HG03066 (cell line): ENCODE data around the gene SH3PXD2B.
A peak's percentile ranks its signal among the peaks of the same experiment; 100 is the strongest.

Source experiments
- ATAC-seq: cut with Tn5 transposase; IDR thresholded peaks from one replicate; pipeline ENCODE4 v1.9.1; 2021; ENCODE audit warnings: low read depth; ENCODE audit not compliant: unreplicated experiment

Gene SH3PXD2B

DNA sequence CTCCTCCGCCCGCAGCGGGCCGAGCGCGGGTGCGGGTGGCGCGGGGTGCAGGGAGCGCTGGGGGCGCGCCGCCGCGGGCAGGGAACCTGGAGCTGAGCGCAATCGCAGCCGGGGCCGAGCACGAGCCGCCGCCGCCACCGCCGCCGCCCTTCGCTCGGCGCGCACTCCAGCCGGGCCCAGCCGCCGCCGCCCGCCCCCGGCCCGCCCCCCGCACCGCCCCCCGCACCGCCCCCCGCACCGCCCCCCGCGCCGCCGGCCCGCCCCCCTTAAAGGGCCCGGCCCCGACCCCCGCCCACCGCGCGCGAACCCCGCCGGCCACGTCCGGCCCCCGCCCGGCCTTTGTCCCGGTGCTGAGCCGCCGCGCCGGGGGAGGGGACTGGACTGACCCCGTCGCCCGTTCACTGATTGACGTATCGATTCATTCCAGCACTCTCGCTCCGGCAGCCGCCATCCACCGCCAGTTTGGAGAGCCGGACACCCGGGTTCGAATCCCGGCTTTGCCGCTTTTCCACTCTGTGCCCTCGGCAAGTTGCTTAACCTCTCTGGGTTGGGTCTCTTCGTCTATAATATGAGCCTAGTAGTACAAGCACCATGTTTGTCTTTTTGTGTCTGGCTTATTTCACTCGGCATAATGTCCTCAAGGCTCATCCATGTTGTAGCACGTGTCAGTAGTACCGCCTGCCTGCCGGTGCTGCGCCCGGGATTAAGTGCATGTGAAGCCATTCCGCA lies at the start of gene SH3PXD2B:
TSS of gene SH3PXD2B (minus strand) at position 168 of the 729 bp plus-strand sequence. CDS start 173 bp downstream, outside the sequence.
- ATAC-seq: peak; percentile 56

DNA sequence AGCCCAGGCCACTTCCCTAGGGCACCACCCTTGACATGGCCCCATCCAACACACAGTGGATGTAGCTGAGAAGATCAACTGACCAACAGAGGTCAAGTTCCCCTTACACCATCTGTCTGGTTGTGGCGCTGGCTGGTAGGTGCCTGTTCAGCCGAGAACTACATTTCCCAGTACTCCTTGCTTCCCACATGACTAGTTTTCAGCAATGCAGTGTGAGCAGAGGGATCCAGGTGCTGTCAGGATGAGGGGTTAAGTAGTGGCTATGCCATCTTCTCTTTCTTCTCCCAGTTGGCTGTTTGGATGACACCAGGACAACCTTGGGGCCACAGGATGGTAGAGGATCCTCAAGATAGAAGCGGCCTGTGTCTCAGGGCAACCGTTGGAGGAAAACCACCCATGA lies 48.6 kb upstream of the SH3PXD2B start:
- ATAC-seq: no peak

DNA sequence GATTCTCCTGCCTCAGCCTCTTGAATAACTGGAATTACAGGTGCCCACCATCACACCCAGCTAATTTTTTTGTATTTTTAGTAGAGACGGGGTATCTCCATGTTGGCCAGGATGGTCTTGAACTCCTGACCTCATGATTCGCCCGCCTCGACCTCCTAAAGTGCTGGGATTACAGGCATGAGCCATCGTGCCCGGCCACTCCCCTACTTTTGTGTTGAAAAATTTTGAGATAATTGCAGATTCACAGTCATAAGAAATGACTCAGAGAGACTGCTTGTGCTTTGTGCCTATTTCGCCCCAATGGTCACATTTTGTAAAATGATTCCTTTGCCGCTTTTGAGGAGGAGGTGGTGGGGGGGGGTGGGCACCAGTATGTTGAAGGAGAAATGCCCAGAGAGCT lies 48.1 kb upstream of the SH3PXD2B start:
- no peak for ATAC-seq

DNA sequence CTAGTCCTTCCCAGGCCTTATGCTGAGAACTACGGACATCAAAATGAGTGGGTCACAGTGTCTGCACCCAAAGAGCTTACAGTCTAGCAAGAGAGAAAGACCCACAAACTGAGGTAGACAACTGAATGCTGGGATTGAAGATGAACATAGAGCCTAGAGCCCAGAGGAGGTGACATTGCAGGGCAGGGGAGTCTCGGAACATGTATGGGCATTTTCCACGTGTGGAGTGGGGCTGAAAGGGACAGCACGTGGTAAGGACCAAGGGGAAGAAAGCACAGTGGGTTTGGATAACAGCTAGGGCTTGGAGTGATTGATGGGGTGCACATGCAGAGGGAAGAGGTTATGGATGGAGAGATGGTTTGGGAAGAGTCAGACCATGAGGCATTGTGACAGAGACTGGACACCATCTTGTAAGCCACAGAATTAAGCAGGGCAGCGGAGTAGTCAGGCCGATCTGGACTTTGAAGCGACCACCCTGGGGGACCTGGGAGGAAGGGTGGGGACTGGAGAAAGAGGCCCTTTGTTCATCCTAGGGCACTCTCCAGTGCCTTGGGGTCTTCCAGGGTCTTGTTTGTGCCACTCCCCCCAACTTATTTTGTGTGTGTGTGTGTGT lies 47.5 kb upstream of the SH3PXD2B start:
- no peak for ATAC-seq

DNA sequence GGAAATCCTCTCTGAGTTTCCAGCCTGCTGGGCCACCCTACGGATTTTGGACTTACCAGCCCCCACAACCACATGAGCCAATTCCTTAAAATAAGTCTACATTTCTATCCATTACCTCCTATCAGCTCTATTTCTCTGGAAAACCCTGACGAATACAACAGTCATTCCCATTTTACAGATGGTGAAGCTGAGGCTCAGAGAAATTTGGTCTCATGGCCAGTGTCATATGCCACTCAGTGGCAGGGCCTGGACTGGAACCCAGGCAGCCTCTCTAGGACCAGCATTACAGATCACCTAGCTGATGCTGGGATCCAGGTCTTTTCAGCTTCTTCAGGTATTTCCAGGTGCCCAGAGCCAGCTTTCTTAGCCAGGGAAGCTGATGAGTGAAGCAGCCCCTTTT lies 45.0 kb upstream of the SH3PXD2B start:
- no peak for ATAC-seq

DNA sequence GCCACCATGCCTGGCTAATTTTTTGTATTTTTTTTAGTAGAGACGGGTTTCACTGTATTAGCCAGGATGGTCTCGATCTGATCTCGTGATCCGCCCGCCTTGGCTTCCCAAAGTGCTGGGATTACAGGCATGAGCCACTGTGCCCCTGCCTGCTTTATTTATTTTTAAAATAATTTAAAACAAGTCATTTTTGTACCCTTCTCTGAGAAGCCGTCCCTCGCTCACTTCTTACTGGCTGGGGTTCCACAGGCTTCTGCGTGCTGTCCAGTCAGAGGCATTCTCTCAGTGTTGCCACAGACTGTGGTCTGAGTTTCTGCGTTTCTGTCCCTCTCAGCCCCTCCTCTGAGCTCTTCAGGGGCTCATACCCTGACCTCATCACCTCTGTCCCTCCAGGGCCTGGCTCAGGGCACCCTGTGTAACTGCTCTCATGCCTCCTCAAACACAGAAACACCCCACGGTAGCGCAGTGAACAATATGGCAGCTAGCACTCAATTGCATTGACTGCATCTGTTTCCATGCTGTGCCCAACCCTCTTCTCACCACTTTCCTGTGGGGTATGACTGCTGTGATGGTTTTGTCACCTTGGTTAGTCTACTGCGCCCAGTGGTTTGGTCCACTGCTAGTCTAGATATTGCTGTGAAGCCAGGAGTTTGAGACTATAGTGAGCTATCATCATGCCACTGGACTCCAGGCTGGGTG lies 44.3 kb upstream of the SH3PXD2B start:
- ATAC-seq: no peak

DNA sequence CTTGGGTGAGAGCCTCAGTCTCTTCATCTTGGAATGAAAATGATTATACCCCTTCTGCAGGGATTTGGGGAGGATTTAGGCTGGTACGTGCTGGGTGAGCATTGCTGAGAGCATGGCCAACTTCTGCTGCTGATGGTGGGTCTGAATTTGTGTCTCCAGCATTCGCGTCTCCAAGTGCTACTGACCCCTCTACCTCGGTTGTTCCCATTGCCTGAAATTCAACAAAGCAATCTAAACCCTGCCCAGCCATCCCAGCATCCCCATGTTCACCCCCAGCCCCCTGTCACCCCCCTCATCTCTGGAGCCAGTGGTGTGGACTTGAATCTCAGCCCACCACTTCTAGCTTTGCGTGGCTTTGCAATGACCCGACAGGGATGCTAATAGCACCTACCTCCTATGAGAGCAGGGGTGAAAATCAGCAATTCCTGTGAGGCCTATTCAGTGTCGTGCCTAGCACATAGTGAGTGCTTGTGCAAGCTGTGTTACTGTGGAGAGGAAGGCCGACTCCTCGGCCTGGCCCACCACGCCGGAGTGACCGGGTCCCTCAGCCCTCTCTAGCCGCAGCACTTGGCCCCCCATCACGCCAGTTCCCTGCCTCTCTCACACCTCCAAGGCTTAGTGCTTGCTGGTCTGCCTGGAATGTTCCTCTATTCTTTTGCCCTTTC lies 43.4 kb upstream of the SH3PXD2B start:
- ATAC-seq: no peak

DNA sequence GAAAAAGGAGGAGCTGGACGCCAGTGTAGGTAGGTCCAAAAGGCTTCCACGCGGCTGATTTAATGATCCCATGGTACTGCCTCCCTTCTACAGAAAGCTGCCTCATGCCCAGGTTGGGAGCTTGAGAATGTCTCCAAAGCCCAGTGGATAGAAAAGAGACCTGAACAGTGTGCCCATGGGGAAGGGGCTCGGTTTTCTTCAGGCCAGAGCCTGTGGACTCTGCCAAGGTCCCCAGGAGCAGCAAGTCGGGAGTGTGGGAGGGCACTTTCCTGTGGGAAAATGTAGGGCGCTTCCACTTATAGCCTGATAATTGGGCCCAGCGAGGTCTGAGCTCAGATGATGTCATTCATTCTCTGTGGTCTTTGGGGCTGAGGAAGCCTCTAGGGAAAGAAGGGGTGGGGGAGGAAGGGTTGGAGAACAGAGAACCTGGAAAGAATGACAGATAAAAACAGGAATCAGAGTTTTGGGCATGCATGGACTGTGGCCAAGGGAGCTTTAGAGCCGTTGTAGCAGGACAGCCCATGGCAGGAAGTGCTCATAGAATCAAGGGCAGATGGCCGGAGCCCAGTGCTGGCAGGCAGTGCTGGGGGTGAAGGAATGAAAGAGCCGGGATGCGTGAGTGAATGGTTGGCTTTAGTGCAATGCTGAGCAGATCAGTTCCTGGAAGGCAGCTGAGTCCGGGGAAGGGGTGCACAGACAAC lies 42.5 kb upstream of the SH3PXD2B start:
- ATAC-seq: no peak

DNA sequence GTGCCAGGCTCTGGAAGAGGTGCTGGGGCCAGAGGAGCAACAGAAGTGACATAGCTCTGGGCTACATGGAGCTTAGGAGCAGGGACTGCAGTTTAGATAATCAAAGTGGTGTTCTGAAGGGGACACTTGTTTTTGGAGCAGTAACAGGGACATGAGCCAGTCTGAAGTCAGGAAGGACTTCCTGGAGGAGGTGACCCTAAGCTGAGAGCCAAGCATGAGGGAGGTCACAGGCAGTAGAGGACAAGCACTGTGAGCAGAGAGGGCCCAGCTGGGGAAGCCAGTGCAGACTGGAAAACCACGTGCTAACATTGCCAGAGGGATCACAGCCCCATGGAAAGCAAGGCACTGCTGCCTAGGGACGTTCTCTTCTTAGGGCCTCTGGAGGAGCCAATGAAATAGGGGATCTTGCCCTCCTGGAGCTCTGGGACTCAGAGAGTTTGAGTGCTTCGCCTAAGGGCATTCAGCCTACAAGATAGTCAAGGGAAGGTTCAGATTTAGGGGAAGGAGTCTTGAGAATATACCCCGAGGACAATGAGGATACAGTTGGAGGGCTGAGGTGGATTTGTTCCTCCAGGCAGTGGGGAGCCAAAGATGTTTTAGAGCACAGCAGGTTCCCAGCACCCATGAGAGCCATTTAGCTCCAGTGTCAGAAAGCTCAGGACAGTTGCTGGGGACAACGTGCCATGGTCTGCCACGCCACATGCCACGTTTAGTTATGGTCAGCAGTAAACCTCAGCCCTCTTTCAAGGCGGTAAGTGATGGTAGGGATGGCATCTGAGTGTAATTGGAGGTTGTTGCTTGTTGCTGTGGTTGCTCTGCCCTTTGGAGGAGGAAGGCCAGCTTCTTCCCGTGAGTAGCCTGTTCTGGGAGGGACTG lies 40.5 kb upstream of the SH3PXD2B start:
- ATAC-seq: no peak

DNA sequence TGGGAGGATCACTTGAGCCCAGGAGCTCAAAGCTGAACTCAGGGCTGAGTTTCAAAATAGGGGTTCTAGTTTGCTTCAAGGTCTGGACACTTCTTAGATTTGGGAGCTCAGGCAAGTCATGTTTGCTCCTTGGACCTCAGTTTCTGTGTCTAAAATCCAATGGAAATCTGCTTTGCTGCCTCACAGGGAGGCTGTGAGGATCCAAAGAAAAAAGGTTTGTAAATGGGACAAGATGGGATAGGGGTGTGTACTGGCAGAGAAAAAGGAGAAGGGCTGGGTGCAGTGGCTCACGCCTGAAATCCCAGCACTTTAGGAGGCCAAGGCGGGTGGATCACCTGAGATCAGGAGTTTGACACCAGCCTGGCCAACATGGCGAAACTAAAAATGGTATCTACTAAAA lies 39.6 kb upstream of the SH3PXD2B start:
- ATAC-seq: no peak

DNA sequence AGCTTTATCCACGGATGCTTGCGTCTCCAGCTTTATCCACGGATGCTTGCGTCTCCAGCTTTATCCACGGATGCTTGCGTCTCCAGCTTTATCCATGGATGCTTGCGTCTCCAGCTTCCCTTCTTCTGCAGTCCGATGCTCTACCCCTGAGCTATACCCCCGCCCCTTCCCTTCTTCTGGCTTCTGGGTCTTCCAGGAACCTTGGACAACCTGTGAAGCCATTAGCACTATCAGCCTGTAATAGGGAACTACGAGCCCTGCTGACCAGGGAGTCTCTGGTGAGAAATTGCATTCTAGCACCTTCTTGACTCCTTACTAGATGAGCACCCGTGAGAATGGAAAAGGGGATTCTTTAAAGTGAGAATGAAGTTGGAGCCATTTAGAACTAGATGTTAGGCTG lies 39.1 kb upstream of the SH3PXD2B start:
- ATAC-seq: no peak

DNA sequence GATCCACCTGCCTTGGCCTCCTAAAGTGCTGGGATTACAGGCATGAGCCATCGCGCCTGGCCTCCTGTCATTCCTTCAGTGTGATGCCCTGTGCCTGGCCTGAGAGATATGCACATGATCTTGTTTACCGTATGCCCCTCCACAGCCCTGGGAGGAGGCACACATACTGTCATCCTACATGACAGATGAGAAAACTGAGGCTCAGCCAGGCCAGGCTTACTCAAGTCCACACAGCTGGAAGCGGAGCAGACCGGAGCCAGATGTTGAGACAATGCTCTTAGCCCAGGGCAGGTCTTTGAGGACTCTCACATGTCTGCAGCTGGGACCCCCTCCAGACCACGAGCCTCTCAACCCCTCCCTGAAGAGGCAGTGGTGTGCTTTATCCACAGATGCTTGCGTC lies 38.7 kb upstream of the SH3PXD2B start:
- ATAC-seq: no peak

DNA sequence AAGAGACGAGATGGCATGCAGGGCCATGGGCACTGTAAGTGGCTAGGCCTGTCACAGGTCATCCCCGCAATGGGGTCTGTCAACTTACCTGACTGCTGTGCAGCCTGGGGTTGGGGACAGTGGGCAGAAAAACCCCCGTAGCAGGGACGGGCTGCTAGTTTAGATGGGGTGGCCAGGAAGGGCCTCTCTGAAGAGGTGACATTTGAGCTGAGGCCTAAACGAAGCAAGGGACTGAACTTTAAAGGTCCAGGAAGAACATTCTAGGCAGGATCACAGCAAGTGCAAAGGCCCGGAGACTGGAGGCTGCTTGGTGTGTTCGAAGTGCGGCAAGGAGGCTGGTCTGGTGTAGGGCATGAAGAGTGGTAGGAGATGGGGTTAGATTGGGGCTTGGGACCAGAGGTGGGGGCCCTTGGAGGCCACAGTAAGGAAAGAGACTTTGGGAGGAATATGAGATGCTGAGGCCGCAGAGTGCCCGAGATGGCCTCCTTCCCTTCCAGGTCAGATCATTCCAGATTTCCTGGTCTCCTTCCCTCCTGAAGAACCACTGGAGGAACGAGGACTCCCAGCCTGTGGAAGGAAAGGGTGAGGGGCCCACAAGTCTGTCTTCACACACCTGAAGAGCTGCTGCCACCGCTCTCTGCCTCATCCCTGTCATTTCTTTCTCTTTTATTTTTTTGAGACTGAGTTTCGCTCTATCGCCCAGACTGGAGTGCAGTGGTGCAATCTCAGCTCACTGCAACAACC lies 37.9 kb upstream of the SH3PXD2B start:
- no peak for ATAC-seq

DNA sequence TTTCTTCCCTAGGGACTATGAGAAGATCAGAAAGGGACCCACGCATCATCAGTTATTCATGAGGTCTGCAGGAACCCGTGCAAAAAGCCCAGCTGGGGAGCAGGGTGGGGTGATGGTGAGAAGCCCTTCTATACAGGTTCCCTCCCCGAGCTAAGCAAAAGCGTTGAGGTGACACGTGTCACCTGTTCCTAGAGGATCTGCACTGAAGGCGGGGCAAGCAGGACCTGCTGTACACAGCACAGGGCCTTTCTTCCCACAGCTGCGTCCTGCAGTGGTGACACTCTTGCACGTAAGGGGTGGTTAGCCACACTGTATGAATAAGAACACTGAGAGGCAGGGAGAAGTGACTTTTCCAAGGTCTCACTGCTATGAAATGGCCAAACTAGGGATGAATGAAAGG lies 37.2 kb upstream of the SH3PXD2B start:
- no peak for ATAC-seq

DNA sequence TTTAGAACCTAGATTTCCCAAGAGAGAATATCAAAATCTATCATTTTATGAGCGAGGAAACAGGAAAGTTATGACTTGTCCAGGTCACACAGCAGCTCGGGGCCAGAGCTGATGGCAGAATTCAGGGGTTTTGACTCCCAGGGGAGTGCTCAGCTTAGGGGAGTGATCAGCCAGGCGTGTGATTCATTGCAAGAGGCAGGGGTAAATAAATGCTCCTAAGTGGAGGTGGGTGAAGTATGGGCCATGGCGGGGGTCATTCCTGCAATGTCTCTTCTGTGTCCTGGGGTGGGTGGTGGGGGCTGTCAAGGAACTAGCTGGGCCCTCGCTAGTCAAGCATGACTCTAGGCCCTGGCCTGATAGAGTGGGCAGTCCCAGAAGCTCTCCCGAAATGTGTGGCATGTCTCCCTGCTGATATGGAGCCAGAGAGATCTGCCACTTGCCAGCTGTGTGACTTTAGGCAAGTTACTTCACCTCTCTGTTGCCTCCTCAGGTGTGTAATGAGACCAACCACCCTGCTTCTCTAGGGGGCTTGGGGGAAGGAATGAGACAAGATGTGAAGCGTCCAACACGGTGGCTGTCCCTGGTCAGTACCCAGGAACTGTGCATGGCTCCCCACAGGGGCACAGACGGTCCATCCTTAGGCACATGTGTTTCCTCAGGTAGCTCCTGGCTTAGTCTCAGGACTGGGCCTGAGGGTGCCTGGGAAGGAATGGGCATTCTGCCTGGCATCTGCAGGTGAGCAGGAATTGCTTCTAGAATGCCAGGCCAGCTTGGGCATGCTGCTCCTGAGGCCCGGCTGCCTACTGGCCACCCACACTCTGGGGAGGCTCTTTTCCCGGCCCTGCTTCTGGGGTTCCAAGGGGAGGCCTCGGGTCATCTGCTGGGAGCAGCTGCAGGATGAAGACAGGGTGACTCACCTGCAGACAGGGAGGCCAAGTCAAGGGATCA lies 36.5 kb upstream of the SH3PXD2B start:
- no peak for ATAC-seq

DNA sequence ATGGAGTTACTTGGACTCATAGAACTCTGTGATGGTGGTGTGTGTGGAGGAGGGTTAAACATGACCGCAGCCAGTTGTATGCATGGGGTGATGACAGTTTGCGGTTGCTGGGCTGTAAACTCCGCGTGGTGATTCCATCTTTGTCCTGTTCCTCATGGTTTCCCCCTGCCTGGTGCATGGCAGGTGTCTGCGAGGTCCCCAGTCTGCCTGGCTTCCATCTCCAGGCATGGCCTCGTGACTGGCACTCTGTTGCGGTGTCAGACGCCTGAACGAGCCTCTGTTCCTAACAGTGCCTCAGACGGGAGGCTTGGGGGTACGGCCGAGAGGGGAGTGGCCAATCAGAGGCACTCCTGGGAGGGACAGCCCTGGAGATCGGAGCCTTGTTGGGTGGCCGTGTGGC lies 33.9 kb upstream of the SH3PXD2B start:
- no peak for ATAC-seq

DNA sequence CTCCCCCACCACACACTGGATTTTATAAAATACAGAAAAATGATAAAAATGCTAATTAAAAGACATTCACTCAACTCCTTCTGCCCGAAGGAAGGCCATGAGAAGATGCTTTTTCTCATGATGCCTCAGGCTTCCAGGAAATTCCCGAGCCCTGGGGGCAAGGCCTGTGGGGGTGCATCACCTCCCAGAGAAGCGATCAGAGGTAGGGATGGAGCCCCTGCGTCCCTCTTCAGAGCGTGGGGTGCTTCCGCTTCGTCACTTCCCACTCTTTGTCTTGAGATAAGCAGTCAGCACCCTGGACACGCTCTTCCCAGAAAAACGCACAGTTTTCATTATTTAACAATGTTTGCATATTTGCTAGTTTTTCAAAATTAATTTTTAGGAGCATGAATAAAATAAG lies 33.3 kb upstream of the SH3PXD2B start:
- no peak for ATAC-seq

DNA sequence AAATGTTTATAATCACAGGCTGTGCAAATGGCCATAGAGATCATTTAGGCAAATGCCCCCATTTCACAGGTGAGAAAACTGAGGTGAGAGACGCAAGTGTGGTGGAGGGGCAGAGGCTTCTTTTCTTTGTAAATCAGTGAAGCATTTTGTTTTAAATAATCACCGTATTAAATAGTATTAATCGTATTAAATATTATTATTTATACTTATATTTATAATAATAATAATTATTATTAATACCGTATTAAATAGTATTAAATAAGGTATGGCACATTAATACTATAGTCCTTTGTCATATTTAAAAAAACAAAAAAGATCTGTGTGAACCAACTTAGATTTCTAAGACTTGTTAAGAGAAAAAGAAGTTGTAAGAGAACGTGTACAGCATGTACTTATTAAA lies 32.6 kb upstream of the SH3PXD2B start:
- ATAC-seq: no peak
